Peyer's patch (tissue), 4 donors: ENCODE measurements around the gene PRICKLE2.

Source experiments
- CTCF ChIP-seq, 6 experiments: fragments of 450-650 bp in 4 of 6; fragments of 200-600 bp in 2 of 6; sonication (generic) in 1 of 6; IDR thresholded peaks; one replicate each; pipeline ENCODE4 v1.5.1; 2017 to 2019; ENCODE audit warnings: antibody characterized with exemption in 6 of 6, mild to moderate bottlenecking in 3 of 6, moderate library complexity in 1 of 6
- POLR2A ChIP-seq, 2 donors: fragments of 450-650 bp; IDR thresholded peaks; one replicate each; pipeline ENCODE4 v1.5.1; 2017; ENCODE audit warnings: antibody characterized with exemption in 2 of 2, mild to moderate bottlenecking in 2 of 2, moderate library complexity in 2 of 2

- TF ChIP-seq CTCF (IDR thresholded peaks at IDR 0.05) (no peak), POLR2A (IDR thresholded peaks at IDR 0.05) (no peak)
Measured at GRCh38 chr3:64270866-64271260, 45.6 kb upstream of the PRICKLE2 start.
